ENCODE data around the gene SFXN2.
A peak's percentile ranks its signal among the peaks of the same experiment; 100 is the strongest.

The SFXN2 gene

DNA sequence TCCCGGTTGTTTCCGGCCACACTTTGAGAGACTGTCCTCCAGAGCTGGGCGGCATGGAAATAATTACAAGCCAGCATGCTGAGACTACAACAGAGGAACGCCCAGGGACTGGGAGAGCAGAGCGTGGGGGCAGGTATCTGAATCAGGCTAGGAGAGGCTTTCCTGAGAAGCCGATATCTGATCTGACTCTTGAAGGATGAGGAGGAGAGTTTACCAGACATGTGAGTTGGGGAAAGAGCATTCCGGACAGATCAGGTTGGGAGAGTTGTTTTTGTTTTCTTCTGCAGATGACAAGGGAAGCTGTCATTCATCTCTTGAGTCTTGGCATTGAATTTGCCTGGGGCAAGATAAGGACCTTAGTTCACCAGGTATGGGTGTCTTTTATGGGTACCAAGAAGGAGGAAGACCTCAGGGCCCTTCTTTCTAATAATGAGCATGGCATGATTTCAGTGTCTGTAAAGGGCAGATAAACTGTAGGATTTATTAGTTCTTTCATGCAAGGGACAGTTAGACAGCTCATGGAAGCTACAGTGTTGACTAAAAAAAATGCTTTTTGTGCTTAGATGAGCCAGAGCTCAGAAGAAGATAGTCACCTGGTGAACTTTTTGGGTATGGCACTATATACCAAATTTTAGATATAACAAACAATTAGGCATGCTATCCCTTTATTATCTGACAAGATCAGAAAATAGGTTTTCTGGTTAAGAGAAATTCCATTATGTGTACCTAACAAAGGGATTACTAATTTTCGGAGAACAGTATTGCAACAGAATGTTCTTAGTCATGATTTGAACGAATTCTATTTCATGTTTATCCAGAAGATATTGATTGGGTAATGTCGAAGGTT lies 65.5 kb downstream of the SFXN2 start:
- H3K27me3 Mint-ChIP-seq, result no peaks in the 10 kb centered on the region
- peaks cover 4% of the 10 kb centered on the region for H3K36me3 Mint-ChIP-seq (ENCODE audit: insufficient read depth)
- DNase-seq (ENCODE audit: low spot score in 2 of 2), result no peak
- peaks cover 63% of the 10 kb centered on the region for H3K4me1 Mint-ChIP-seq
- no peaks in the 10 kb centered on the region for H3K9me3 Mint-ChIP-seq
- H3K27ac Mint-ChIP-seq (ENCODE audit: low read depth), result no peak overlapping the region
- ATAC-seq (replicated peaks; ENCODE audit: extremely low read depth, poor library complexity, severe bottlenecking), result no peak
- no peak overlapping the region for H3K4me3 Mint-ChIP-seq

- Mint-ChIP-seq H3K27ac (ENCODE audit: low read depth) (no peak overlapping the region), H3K27me3 (no peaks in the 10 kb centered on the region), H3K9me3 (no peaks in the 10 kb centered on the region), H3K4me3 (no peak overlapping the region), H3K4me1 (peaks cover 62% of the 10 kb centered on the region), H3K36me3 (ENCODE audit: insufficient read depth) (peaks cover 7% of the 10 kb centered on the region)
- DNase-seq (ENCODE audit: low spot score in 2 of 2) (no peak), ATAC-seq (replicated peaks; ENCODE audit: extremely low read depth, poor library complexity, severe bottlenecking) (no peak)
These were observed 66.0 kb downstream of the SFXN2 start for GRCh38 chr10:102780527-102780808.

DNA sequence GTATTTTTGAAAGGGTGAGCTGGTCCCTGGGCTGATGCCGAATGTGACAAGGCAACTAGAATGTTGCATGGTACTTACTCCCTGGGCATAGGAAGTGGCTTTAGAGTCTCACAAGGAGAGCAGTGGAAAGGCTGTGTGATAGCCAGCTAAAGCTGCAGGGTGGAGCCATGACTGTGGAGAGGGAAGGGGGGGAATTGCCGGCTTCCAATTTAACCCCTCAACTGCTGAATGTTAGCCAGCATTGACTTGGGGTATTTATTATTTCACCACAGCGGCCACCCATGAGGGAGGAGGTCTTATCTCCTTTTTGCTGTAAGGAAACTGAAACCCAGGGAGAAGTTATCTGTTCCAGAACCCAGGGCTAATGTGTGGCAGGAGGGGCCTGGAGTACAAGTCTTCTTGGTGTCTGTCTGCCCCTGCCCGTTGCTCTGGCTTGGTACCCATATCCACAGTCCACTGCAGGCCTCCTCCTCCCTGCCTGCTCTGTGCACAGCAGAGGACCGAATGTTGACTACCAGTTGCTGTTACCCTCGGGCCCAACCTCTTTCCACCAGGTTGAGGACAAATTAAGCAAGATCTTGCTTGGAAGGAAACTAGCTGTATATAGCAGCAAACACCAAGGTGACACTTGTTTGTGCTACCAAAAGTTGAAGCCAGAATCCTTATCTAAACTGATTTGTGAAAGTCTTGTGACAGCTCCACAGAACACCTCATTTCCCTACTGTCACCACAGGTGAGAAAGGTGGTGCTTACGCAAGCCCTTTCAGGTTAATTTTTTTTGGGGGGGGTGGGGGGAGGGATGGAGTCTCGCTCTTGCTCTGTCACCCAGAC lies 66.9 kb downstream of the SFXN2 start:
- H3K4me1 Mint-ChIP-seq, result peaks cover 62% of the 10 kb centered on the region
- no peak overlapping the region for H3K4me3 Mint-ChIP-seq
- ATAC-seq (replicated peaks; ENCODE audit: extremely low read depth, poor library complexity, severe bottlenecking) (no peak), DNase-seq (ENCODE audit: low spot score in 2 of 2) (no peak)
- no peaks in the 10 kb centered on the region for H3K9me3 Mint-ChIP-seq
- H3K27me3 Mint-ChIP-seq, result no peaks in the 10 kb centered on the region
- H3K27ac Mint-ChIP-seq (ENCODE audit: low read depth), result no peak overlapping the region
- peaks cover 9% of the 10 kb centered on the region for H3K36me3 Mint-ChIP-seq (ENCODE audit: insufficient read depth)

GRCh38 chr10:102781921-102782557 lies 67.6 kb downstream of the SFXN2 start:
- ATAC-seq (replicated peaks; ENCODE audit: extremely low read depth, poor library complexity, severe bottlenecking) (no peak), DNase-seq (ENCODE audit: low spot score in 2 of 2) (no peak)
- H3K36me3 Mint-ChIP-seq (ENCODE audit: insufficient read depth), result peaks cover 9% of the 10 kb centered on the region
- H3K9me3 Mint-ChIP-seq, result no peaks in the 10 kb centered on the region
- no peaks in the 10 kb centered on the region for H3K27me3 Mint-ChIP-seq
- H3K4me1 Mint-ChIP-seq, result peaks cover 66% of the 10 kb centered on the region
- H3K4me3 Mint-ChIP-seq, result no peak overlapping the region
- peak overlapping the region; percentile 42 for H3K27ac Mint-ChIP-seq (ENCODE audit: low read depth)

DNA sequence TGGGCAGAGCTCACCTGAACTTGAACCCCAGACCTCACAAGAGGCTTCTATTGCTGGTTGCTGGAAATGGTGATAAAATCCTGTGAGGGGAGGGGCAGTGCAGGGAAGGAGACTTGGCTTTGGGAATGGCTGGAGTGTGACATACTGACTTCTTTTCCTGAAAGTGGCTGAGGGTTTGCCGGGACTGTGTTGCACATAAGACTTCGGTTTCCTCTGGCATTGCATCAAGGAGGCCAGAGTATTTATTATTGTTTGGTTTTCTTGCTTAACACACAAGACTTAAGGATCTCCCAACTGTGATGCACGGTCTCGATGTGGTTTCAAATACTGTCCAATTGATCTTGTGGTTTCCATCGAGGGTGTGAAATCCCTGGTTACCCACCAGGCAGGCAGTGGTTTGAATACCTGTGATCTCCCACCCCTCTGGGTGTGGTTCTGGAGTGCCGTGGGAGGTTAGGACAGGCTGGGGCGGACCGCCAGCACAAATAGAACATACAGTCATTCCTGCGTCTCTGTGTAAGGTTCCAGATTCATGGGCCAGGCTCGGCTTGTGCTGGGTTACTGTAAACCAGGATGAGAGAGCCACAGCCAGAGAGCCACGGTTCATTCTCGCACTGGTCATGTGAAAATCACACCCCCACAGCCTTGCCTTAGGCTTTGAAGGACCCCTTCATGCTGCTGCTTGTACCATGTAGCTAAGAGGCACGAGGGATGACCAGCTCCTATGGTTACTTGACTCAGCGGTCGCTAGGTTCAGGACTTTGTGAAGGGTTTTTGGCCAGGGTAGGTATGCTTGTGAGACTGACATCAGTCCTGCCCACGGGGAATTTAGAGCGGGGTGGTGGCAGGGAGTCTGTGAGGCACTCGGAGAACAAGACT lies 68.5 kb downstream of the SFXN2 start:
- ATAC-seq (replicated peaks; ENCODE audit: extremely low read depth, poor library complexity, severe bottlenecking) (no peak), DNase-seq (ENCODE audit: low spot score in 2 of 2) (no peak)
- H3K36me3 Mint-ChIP-seq (ENCODE audit: insufficient read depth), result peaks cover 9% of the 10 kb centered on the region
- peak overlapping the region; percentile 42 for H3K27ac Mint-ChIP-seq (ENCODE audit: low read depth)
- H3K4me3 Mint-ChIP-seq, result no peak overlapping the region
- H3K9me3 Mint-ChIP-seq, result no peaks in the 10 kb centered on the region
- H3K4me1 Mint-ChIP-seq, result peaks cover 71% of the 10 kb centered on the region
- no peaks in the 10 kb centered on the region for H3K27me3 Mint-ChIP-seq

DNA sequence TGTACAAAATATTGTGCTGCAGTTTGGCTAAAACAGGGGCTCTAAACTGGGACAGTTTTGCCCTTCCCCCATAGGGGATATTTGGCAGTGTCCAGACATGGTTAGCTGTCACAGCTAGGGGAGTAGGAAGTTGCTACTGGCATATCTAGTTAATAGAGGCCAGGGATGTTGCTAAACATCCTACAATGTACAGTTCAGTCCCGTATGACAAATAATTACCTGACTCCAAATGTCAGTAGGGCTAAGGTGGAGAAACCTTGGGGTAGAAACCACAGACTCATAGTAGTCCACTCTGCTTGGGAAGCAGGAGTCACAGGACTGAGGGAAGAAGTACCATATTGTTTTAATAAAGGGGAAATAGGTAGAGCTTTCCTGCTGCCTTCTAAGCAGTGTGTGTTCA lies 69.1 kb downstream of the SFXN2 start:
- H3K4me3 Mint-ChIP-seq, result no peak overlapping the region
- peaks cover 69% of the 10 kb centered on the region for H3K4me1 Mint-ChIP-seq
- no peaks in the 10 kb centered on the region for H3K27me3 Mint-ChIP-seq
- H3K36me3 Mint-ChIP-seq (ENCODE audit: insufficient read depth), result peaks cover 9% of the 10 kb centered on the region
- H3K27ac Mint-ChIP-seq (ENCODE audit: low read depth), result no peak overlapping the region
- no peak for DNase-seq (ENCODE audit: low spot score in 2 of 2)
- no peaks in the 10 kb centered on the region for H3K9me3 Mint-ChIP-seq
- no peak for ATAC-seq (replicated peaks; ENCODE audit: extremely low read depth, poor library complexity, severe bottlenecking)

DNA sequence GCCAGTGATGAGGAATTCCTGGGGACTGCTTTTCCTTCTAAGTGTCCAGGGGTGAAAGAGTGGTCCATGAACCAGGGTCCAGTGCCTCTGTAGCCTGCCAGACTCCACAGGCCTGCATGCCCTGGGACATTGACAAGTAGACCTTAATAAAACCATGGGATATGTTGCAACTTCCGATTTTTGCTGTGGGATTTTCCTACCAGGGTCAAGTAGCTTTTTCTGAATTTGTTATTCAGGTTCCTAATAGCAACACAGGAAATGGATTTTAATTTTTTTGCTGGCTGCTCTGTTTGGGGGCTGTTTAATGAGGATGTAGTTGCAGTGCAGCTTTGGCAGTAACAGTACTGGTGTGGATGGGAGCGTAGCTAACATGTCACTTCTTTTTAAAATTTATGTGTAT lies 71.4 kb downstream of the SFXN2 start:
- DNase-seq (ENCODE audit: low spot score in 2 of 2), result no peak
- no peaks in the 10 kb centered on the region for H3K9me3 Mint-ChIP-seq
- H3K4me1 Mint-ChIP-seq, result peaks cover 68% of the 10 kb centered on the region
- H3K4me3 Mint-ChIP-seq, result no peak overlapping the region
- peaks cover 10% of the 10 kb centered on the region for H3K36me3 Mint-ChIP-seq (ENCODE audit: insufficient read depth)
- H3K27me3 Mint-ChIP-seq, result no peaks in the 10 kb centered on the region
- ATAC-seq (replicated peaks; ENCODE audit: extremely low read depth, poor library complexity, severe bottlenecking), result no peak
- peak overlapping the region; percentile 79 for H3K27ac Mint-ChIP-seq (ENCODE audit: low read depth)

DNA sequence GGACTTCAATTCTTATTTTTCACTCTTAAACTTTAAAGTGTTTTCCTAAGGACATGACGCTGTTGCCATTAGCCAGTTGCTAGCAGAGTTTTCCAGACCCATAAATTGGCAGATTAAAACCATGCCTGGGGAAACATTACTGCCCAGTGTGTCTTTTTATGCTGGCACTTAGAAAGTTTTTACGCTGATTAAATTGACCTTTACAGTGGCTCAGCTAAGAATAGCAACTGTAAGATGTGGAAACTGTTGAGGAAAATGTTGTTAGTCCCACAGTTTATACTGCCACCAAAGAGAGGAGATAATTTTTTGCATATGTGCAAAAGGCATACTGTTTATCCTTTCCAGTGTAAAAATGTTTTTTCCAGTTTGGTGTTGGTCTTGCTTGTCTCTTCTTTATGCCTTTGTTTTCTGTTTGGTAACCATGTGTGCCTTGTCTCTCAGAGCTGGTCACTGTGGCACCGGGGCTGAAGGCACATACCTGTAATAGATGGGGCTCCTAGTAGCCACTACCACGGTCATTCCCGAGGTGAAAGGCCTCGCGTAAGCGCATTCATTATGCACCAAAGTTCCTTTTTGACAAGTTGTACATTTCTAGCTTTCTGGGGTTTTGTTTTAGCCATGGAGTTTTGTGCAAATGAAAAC lies 77.4 kb downstream of the SFXN2 start:
- ATAC-seq (replicated peaks; ENCODE audit: extremely low read depth, poor library complexity, severe bottlenecking), result no peak
- Mint-ChIP-seq H3K27ac (ENCODE audit: low read depth) (no peak overlapping the region), H3K4me3 (no peak overlapping the region), H3K4me1 (peaks cover 70% of the 10 kb centered on the region), H3K9me3 (no peaks in the 10 kb centered on the region), H3K36me3 (ENCODE audit: insufficient read depth) (peaks cover 6% of the 10 kb centered on the region), H3K27me3 (no peaks in the 10 kb centered on the region)
- DNase-seq (ENCODE audit: low spot score in 2 of 2), result no peak
